ENCODE data around the gene WBP1L.

The WBP1L gene

DNA sequence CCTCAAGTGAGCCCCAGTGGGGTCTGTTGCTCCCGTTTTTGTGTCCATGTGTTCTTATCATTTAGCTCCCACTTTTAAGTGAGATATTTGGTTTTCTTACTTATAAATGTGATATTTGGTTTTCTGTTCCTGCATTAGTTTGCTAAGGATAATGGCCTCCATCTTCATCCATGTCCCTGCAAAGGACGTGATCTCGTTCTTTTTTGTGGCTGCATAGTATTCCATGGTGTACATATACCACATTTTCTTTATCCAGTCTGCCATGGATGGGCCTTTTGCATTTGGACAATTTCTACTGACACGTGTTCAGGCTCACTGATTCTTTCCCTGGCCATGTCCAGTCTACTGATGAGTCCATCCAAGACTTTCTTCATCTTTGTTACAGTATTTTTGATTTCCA is 19.8 kb upstream of the WBP1L start:
- no peak for DNase-seq (ENCODE audit: low spot score)
- TF ChIP-seq, protein P1, sequence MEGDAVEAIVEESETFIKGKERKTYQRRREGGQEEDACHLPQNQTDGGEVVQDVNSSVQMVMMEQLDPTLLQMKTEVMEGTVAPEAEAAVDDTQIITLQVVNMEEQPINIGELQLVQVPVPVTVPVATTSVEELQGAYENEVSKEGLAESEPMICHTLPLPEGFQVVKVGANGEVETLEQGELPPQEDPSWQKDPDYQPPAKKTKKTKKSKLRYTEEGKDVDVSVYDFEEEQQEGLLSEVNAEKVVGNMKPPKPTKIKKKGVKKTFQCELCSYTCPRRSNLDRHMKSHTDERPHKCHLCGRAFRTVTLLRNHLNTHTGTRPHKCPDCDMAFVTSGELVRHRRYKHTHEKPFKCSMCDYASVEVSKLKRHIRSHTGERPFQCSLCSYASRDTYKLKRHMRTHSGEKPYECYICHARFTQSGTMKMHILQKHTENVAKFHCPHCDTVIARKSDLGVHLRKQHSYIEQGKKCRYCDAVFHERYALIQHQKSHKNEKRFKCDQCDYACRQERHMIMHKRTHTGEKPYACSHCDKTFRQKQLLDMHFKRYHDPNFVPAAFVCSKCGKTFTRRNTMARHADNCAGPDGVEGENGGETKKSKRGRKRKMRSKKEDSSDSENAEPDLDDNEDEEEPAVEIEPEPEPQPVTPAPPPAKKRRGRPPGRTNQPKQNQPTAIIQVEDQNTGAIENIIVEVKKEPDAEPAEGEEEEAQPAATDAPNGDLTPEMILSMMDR (IDR thresholded peaks at IDR 0.05; ENCODE audit: extremely low read depth, missing control alignments), result no peak

DNA sequence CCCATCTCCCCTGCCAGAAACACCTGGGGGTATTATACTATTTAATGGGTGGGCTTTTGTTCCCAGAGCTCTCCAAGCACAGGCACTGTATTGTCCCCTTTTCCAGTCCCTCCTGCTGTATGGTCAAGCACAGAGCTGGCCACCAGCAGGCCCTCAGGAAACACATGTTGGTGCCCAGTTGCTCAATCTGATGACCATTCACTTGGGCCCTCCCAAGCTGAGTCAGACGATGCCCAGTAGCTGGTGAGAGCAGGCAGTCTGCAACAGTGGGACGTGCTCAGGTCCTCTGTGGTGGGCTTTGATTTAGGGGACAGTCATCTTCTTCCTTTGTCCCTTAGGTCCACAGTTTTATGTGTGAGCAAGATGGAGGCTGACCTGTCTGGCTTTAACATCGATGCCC is 17.5 kb upstream of the WBP1L start:
- TF ChIP-seq, protein P1 (IDR thresholded peaks at IDR 0.05; ENCODE audit: extremely low read depth, missing control alignments), result no peak
- DNase-seq (ENCODE audit: low spot score), result no peak

DNA sequence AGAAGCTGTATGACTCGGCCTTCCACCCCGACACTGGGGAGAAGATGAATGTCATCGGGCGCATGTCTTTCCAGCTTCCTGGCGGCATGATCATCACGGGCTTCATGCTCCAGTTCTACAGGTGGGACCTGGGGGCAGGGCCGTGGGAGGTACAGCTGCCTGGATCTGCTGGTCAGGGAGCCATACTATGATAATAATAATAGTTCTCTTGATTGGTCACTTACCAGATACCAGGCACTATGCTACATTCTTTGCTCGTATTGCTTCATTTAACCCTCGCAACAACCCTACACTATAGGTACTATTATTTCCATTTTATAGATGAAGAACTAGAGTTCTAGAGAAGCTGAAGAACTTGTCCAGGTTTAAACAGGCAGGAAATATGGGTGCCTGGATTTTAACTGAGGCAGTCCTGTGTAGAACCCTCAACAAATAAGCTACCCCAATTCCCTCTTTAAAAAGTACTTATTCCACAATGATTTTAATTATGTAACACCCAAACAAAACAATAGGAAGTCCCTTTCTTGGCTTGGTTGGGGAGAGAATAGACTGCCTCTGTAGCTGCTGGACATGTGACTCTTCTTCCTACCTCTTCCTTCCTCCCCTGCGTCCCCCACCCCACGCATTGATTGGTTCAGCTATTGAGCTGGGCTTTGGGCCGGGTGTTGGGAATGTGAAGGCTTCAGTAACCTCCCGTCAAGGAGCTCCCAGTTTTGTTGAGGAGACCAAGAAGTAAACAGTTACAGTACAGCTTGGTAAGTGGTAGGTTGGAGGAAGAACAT is 16.5 kb upstream of the WBP1L start:
- DNase-seq (ENCODE audit: low spot score), result no peak
- TF ChIP-seq, protein P1 (IDR thresholded peaks at IDR 0.05; ENCODE audit: extremely low read depth, missing control alignments), result no peak

DNA sequence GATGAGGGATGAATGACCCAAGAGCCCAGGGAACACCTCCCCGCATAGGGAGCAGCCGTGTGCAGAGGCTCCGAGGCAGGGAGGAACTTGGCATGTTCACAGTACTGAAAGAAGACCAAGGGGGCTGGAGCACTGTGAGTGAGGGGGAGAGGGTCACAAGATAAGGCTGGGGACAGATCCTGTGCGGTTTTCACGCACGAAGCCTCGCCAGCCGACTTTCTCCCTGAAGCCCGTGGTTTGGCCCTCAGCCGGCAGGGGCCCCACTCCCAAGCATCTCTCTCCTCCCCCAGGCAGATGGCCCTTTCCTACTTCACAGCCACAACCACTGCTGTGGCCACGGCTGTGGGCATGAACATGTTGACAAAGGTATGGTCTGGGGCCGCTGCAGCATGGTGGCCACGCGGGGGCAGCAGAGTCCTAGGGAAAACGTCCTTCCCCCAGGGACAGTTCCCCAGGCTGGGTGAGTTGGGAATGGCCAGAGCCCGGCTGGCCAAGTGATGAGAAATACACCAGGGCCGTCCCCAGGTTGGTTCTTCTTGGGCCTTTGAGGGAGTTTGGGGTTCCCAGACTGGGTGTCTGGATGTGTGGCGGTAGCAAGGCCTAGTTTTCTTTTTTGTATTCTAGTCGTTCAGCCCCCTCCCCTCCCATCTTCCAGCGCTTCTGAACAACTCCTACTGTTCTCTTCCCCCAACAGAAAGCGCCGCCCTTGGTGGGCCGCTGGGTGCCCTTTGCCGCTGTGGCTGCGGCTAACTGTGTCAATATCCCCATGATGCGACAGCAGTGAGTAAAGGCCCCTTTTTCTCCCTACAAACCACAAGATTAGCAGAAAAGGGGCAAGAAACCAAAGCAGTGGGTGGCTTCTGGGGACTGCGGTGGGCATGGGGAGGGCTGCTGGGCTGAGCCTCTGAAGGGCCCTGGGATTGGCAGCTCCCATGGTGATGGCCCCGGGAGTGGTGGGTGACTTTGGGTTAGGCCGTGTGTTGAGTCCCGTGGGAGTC is 14.4 kb upstream of the WBP1L start:
- TF ChIP-seq, protein P1 (IDR thresholded peaks at IDR 0.05; ENCODE audit: extremely low read depth, missing control alignments), result peak; percentile 93
- DNase-seq (ENCODE audit: low spot score), result peak; percentile 64

DNA sequence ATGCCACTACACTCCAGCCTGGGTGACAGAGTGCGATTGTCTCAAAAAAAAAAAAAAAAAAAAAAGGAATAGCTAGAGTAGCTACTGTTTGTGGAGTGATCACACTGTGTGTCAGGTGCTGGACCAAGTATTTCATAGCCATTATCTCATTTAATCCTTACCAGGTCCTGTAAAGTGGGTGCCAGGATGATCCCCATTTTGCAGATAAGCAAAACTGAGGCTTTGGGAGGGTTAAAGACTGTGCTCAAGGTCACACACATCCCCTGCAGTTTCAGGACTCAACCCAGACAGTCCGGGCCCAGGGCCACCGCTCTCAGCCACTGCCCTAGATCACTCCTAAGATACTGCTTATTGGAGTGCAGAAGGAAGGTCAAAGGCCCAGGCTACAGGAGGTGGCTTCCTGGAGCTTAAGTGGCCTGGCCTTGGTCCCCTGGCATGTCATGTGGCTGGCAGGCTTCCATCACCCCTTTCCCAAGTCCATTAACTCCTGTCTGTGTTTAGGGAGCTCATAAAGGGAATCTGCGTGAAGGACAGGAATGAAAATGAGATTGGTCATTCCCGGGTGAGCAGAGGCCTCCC is 12.4 kb upstream of the WBP1L start:
- TF ChIP-seq, protein P1 (IDR thresholded peaks at IDR 0.05; ENCODE audit: extremely low read depth, missing control alignments), result no peak
- no peak for DNase-seq (ENCODE audit: low spot score)

DNA sequence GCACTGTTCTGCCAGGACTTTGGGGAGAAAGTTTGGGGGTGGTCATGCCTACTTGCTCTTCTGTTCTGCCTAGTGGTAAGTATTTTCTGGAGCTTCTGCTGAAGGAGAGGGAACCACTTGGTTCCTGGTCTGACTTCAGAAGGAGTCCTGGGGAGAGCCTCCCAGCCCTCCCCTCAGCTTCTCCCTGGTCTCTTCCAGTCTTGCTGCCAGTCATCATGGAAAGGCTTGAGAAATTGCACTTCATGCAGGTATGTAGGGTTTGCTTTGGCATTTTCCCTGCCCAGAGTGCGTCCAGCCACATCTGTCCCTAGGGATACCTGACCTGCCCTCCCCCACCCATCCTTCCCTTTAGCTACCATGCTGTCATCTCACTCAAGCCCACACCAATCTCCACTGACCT is 11.1 kb upstream of the WBP1L start:
- TF ChIP-seq, protein P1 (IDR thresholded peaks at IDR 0.05; ENCODE audit: extremely low read depth, missing control alignments), result no peak
- no peak for DNase-seq (ENCODE audit: low spot score)

All from GM20000 (cell line).